ENCODE measurements around the gene ZNF175. TPM values are rescaled to one million over a fixed set of nuclear protein-coding genes. Genes with fewer than 3 reads are reported as not detected.

ZNF175 gene
- total and polyA plus RNA-seq, 10 of the 15 experiments (the other 5 are each of a cell fraction or from before 2014, with no cell fraction given) = 1.5 to 12.0 (median 4.1) TPM

DNA sequence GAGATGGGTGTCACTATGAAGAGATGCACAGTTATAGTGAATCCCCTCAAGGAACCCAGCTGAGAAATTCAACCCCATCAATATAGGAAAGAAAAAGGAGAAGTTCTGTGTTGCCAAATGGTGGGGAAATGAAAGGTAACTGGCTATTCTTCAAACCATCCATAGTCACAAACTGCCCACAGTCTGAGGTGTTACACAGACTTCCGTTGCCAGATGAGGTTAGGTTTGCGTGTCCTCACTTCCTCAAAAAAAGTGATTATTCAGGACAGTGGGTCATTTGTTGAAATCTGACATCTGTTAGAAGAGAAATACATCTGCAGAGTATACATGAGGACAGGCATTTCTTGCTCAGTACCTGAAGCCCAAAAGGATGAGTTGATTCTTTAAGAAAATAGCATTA, 50.1 kb downstream of the ZNF175 start (continued):
- TF ChIP-seq SREBF2 (IDR thresholded peaks at IDR 0.05; ENCODE audit: low read length) (no peak), NR2C2 (IDR thresholded peaks at IDR 0.05; ENCODE audit: borderline replicate concordance, control insufficient read depth, insufficient read length, low read depth) (no peak), FOXK2 (IDR thresholded peaks at IDR 0.05) (no peak), NR2C1 (IDR thresholded peaks at IDR 0.05) (no peak), DPF2 (IDR thresholded peaks at IDR 0.05) (peak; percentile 88), BCLAF1 (IDR thresholded peaks at IDR 0.05) (no peak), NFYB (IDR thresholded peaks at IDR 0.05; ENCODE audit: insufficient read depth, low read depth, low read length) (no peak), CBFB (IDR thresholded peaks at IDR 0.05; ENCODE audit: low read depth) (peak; percentile 42; the same call in 1 of the 2 replicates), TCF7 (IDR thresholded peaks at IDR 0.05; ENCODE audit: borderline replicate concordance) (no peak), TCF12 (IDR thresholded peaks at IDR 0.05; ENCODE audit: low read depth, low read length) (peak; percentile 66; the same call in 1 of the 2 replicates), NFXL1 (IDR thresholded peaks at IDR 0.05; ENCODE audit: borderline replicate concordance) (no peak), GABPA (IDR thresholded peaks at IDR 0.05; ENCODE audit: low read depth) (0 out of 2 replicates have a peak, but pooled peaks have one; percentile 35), RBBP5 (conservative IDR thresholded peaks at IDR 0.05) (no peak), YY1 (IDR thresholded peaks at IDR 0.05; ENCODE audit: low read depth, low read length) (no peak), IKZF2 (IDR thresholded peaks at IDR 0.05) (peak; percentile 88 to 91)
- TF ChIP-seq, protein P1, sequence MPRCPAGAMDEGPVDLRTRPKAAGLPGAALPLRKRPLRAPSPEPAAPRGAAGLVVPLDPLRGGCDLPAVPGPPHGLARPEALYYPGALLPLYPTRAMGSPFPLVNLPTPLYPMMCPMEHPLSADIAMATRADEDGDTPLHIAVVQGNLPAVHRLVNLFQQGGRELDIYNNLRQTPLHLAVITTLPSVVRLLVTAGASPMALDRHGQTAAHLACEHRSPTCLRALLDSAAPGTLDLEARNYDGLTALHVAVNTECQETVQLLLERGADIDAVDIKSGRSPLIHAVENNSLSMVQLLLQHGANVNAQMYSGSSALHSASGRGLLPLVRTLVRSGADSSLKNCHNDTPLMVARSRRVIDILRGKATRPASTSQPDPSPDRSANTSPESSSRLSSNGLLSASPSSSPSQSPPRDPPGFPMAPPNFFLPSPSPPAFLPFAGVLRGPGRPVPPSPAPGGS (IDR thresholded peaks at IDR 0.05; ENCODE audit: borderline replicate concordance, insufficient read depth, low read depth, low read length, poor library complexity, severe bottlenecking) = no peak
- TF ChIP-seq, protein P2, sequence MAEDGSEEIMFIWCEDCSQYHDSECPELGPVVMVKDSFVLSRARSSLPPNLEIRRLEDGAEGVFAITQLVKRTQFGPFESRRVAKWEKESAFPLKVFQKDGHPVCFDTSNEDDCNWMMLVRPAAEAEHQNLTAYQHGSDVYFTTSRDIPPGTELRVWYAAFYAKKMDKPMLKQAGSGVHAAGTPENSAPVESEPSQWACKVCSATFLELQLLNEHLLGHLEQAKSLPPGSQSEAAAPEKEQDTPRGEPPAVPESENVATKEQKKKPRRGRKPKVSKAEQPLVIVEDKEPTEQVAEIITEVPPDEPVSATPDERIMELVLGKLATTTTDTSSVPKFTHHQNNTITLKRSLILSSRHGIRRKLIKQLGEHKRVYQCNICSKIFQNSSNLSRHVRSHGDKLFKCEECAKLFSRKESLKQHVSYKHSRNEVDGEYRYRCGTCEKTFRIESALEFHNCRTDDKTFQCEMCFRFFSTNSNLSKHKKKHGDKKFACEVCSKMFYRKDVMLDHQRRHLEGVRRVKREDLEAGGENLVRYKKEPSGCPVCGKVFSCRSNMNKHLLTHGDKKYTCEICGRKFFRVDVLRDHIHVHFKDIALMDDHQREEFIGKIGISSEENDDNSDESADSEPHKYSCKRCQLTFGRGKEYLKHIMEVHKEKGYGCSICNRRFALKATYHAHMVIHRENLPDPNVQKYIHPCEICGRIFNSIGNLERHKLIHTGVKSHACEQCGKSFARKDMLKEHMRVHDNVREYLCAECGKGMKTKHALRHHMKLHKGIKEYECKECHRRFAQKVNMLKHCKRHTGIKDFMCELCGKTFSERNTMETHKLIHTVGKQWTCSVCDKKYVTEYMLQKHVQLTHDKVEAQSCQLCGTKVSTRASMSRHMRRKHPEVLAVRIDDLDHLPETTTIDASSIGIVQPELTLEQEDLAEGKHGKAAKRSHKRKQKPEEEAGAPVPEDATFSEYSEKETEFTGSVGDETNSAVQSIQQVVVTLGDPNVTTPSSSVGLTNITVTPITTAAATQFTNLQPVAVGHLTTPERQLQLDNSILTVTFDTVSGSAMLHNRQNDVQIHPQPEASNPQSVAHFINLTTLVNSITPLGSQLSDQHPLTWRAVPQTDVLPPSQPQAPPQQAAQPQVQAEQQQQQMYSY (CRISPR knock-in tag; IDR thresholded peaks at IDR 0.05) = no peak
- TF ChIP-seq, protein P3, sequence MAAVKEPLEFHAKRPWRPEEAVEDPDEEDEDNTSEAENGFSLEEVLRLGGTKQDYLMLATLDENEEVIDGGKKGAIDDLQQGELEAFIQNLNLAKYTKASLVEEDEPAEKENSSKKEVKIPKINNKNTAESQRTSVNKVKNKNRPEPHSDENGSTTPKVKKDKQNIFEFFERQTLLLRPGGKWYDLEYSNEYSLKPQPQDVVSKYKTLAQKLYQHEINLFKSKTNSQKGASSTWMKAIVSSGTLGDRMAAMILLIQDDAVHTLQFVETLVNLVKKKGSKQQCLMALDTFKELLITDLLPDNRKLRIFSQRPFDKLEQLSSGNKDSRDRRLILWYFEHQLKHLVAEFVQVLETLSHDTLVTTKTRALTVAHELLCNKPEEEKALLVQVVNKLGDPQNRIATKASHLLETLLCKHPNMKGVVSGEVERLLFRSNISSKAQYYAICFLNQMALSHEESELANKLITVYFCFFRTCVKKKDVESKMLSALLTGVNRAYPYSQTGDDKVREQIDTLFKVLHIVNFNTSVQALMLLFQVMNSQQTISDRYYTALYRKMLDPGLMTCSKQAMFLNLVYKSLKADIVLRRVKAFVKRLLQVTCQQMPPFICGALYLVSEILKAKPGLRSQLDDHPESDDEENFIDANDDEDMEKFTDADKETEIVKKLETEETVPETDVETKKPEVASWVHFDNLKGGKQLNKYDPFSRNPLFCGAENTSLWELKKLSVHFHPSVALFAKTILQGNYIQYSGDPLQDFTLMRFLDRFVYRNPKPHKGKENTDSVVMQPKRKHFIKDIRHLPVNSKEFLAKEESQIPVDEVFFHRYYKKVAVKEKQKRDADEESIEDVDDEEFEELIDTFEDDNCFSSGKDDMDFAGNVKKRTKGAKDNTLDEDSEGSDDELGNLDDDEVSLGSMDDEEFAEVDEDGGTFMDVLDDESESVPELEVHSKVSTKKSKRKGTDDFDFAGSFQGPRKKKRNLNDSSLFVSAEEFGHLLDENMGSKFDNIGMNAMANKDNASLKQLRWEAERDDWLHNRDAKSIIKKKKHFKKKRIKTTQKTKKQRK (IDR thresholded peaks at IDR 0.05; ENCODE audit: low read depth, low read length) = no peak
- TF ChIP-seq, protein P4, sequence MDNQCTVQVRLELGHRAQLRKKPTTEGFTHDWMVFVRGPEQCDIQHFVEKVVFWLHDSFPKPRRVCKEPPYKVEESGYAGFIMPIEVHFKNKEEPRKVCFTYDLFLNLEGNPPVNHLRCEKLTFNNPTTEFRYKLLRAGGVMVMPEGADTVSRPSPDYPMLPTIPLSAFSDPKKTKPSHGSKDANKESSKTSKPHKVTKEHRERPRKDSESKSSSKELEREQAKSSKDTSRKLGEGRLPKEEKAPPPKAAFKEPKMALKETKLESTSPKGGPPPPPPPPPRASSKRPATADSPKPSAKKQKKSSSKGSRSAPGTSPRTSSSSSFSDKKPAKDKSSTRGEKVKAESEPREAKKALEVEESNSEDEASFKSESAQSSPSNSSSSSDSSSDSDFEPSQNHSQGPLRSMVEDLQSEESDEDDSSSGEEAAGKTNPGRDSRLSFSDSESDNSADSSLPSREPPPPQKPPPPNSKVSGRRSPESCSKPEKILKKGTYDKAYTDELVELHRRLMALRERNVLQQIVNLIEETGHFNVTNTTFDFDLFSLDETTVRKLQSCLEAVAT (IDR thresholded peaks at IDR 0.05) = no peak
